ENCODE results near the gene ZRANB1.

The ZRANB1 gene

GRCh38 chr10:124995605-124996004 is 53.7 kb downstream of the ZRANB1 start:
- Histone ChIP-seq H3K27ac (no peak overlapping the region), H3K9me3 (no peaks in the 10 kb centered on the region), H3K27me3 (no peaks in the 10 kb centered on the region), H3K4me3 (ENCODE audit: low read depth in 1 of 2, low read length in 1 of 2) (no peak overlapping the region), H3K36me3 (peaks cover 100% of the 10 kb centered on the region), H3K4me1 (ENCODE audit: control insufficient read depth in 1 of 2, insufficient read depth in 1 of 2, low read depth in 1 of 2, low read length in 1 of 2) (no peaks in the 10 kb centered on the region)
- TF ChIP-seq, protein P1, sequence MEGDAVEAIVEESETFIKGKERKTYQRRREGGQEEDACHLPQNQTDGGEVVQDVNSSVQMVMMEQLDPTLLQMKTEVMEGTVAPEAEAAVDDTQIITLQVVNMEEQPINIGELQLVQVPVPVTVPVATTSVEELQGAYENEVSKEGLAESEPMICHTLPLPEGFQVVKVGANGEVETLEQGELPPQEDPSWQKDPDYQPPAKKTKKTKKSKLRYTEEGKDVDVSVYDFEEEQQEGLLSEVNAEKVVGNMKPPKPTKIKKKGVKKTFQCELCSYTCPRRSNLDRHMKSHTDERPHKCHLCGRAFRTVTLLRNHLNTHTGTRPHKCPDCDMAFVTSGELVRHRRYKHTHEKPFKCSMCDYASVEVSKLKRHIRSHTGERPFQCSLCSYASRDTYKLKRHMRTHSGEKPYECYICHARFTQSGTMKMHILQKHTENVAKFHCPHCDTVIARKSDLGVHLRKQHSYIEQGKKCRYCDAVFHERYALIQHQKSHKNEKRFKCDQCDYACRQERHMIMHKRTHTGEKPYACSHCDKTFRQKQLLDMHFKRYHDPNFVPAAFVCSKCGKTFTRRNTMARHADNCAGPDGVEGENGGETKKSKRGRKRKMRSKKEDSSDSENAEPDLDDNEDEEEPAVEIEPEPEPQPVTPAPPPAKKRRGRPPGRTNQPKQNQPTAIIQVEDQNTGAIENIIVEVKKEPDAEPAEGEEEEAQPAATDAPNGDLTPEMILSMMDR (IDR thresholded peaks at IDR 0.05) = no peak

GRCh38 chr10:124996127-124996853 is 54.4 kb downstream of the ZRANB1 start:
- no peak overlapping the region for H3K4me3 ChIP-seq (ENCODE audit: low read depth in 1 of 2, low read length in 1 of 2)
- no peak overlapping the region for H3K27ac ChIP-seq
- TF ChIP-seq, protein P1 (IDR thresholded peaks at IDR 0.05) = no peak
- no peaks in the 10 kb centered on the region for H3K4me1 ChIP-seq (ENCODE audit: control insufficient read depth in 1 of 2, insufficient read depth in 1 of 2, low read depth in 1 of 2, low read length in 1 of 2)
- no peaks in the 10 kb centered on the region for H3K9me3 ChIP-seq
- peaks cover 100% of the 10 kb centered on the region for H3K36me3 ChIP-seq
- H3K27me3 ChIP-seq = no peaks in the 10 kb centered on the region

DNA sequence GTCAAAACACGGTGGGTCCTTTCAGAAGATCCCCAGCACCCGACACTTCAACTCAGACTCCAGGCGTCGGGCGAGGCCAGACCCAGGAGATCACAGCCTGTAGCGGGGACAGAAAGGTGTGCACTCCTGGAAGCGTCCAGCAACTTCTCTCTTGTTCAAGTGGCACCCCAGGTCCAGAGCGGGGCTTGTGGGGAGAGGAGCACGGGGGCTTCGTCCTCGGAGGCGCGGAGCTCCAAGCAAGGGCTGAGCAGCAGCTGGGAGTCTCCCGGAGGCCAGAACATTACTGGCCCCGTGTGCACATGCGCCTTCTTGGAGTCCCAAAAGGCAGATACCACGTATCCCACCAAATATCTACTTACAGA is 54.9 kb downstream of the ZRANB1 start:
- no peaks in the 10 kb centered on the region for H3K4me1 ChIP-seq (ENCODE audit: control insufficient read depth in 1 of 2, insufficient read depth in 1 of 2, low read depth in 1 of 2, low read length in 1 of 2)
- no peaks in the 10 kb centered on the region for H3K9me3 ChIP-seq
- no peak overlapping the region for H3K27ac ChIP-seq
- H3K4me3 ChIP-seq (ENCODE audit: low read depth in 1 of 2, low read length in 1 of 2) = no peak overlapping the region
- peaks cover 100% of the 10 kb centered on the region for H3K36me3 ChIP-seq
- TF ChIP-seq, protein P1 (IDR thresholded peaks at IDR 0.05) = no peak
- no peaks in the 10 kb centered on the region for H3K27me3 ChIP-seq

DNA sequence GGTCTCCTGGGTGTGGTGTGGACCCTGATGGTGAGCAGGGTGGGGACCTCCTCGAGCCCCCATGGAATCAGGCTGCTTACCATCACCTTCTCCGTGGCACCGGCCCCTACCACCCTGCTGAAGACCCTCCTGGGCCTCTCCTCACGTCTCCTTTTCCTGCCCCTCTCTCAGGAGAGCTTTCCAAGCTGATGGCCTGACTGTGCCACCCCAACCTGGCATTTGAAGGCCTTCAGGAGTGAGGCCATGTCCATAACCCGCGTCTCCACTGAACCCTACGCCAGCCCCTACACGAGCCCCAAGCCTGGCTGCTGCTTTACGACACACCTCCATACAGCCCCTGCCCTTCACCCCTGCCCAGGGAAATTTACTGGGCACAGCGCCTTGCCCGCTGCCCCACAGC is 55.4 kb downstream of the ZRANB1 start:
- Histone ChIP-seq H3K4me1 (ENCODE audit: control insufficient read depth in 1 of 2, insufficient read depth in 1 of 2, low read depth in 1 of 2, low read length in 1 of 2) (no peaks in the 10 kb centered on the region), H3K4me3 (ENCODE audit: low read depth in 1 of 2, low read length in 1 of 2) (no peak overlapping the region), H3K27ac (no peak overlapping the region), H3K9me3 (no peaks in the 10 kb centered on the region), H3K36me3 (peaks cover 100% of the 10 kb centered on the region), H3K27me3 (no peaks in the 10 kb centered on the region)
- TF ChIP-seq, protein P1 (IDR thresholded peaks at IDR 0.05) = no peak

DNA sequence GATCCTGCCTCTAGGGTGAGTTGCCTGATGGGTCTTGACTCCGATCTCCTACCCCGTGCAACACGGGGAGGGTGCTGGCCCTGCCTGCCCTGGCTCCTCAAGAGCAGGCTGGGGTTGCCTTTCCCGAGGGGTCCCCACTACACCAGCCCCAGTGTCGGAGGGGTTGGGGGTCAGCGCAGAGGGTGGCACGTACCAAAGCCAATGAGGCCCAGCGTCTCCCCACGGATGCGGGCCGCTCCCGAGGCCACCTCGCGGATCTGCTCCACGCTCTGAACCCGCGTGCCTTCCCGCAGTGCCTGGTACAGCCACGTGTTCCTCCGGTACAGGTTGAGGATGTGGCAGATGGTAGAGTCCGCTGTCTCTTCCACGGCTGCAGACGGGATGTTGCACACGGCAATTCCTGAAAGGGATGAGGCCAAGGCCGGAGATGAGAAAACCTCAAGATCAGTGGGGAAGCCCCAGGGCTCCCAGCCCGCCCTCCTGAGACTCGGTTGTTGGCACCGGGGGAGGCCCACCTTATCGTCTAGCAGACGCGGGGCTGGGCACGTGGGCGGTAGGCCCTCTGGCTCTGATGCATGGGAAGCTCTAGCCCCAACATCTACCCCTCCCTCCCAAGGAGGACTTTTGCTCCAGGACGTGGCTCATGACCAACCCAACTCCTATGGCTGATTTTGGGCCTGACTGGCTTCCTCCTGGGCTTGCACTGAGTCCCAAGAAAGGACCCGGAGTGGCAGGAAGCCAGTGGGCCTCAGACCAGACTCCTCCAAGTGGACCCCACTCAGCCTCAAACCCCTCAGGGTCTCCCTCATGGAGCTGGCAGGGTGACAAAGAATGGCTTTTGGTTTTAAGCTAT is 56.1 kb downstream of the ZRANB1 start:
- TF ChIP-seq, protein P1 (IDR thresholded peaks at IDR 0.05) = no peak
- Histone ChIP-seq H3K4me3 (ENCODE audit: low read depth in 1 of 2, low read length in 1 of 2) (no peak overlapping the region), H3K27me3 (no peaks in the 10 kb centered on the region), H3K4me1 (ENCODE audit: control insufficient read depth in 1 of 2, insufficient read depth in 1 of 2, low read depth in 1 of 2, low read length in 1 of 2) (no peaks in the 10 kb centered on the region), H3K9me3 (no peaks in the 10 kb centered on the region), H3K36me3 (peaks cover 100% of the 10 kb centered on the region), H3K27ac (no peak overlapping the region)
